Neural cell (in vitro differentiated cells): Measurements from ENCODE around the gene SURF4.

Experiments
- CTCF ChIP-seq: fragments of 450-650 bp; IDR thresholded peaks from 2 replicates; pipeline ENCODE4 v1.5.1; 2014; ENCODE audit warnings: antibody characterized with exemption, mild to moderate bottlenecking, moderate library complexity; ENCODE audit not compliant: poor library complexity, severe bottlenecking
- EP300 ChIP-seq: fragments of 450-650 bp; conservative IDR thresholded peaks from 2 replicates; pipeline ENCODE4 v1.6.1; 2014; ENCODE audit warnings: antibody characterized with exemption, mild to moderate bottlenecking, moderate library complexity; ENCODE audit not compliant: poor library complexity, severe bottlenecking
- EZH2 ChIP-seq: fragments of 200-600, 300-800 bp; shearing (Covaris generic), sonication (generic); IDR thresholded peaks from 2 replicates; pipeline ENCODE4 v1.6.1; 2014; ENCODE audit warnings: antibody characterized with exemption, low read length, borderline replicate concordance, mild to moderate bottlenecking; ENCODE audit not compliant: insufficient read depth, poor library complexity, severe bottlenecking
- POLR2AphosphoS5 ChIP-seq: IDR thresholded peaks from 2 replicates; pipeline ENCODE4 v1.6.1; 2012
- REST ChIP-seq: IDR thresholded peaks from 2 replicates; pipeline ENCODE4 v1.6.1; 2012; ENCODE audit warnings: borderline replicate concordance
- SMC3 ChIP-seq: fragments of 450-650 bp; conservative IDR thresholded peaks from 2 replicates; pipeline ENCODE4 v1.6.1; 2014; ENCODE audit warnings: antibody characterized with exemption, mild to moderate bottlenecking, moderate library complexity; ENCODE audit not compliant: poor library complexity

GRCh38 chr9:133421615-133422542 is 46.0 kb upstream of the SURF4 start, which contains the start of gene ADAMTS13:
- TF ChIP-seq CTCF (no peak), POLR2AphosphoS5 (no peak), SMC3 (no peak), EZH2 (no peak), REST (no peak), EP300 (no peak)
